SU-DHL-6 (cell line): ENCODE data around the gene RHBDF2.

Source experiments
- H2AFZ ChIP-seq: fragments of 200-600 bp; sonication (generic); 2 replicates; pipeline ENCODE4 v1.6.1; 2014; ENCODE audit warnings: low read depth, mild to moderate bottlenecking, moderate library complexity, mixed read lengths, antibody characterized with exemption, low read length; ENCODE audit not compliant: severe bottlenecking
- H3F3A ChIP-seq: fragments of 200-600 bp; shearing (Covaris generic); 2 replicates; pipeline ENCODE4 v1.6.0; 2016; ENCODE audit warnings: antibody characterized with exemption, mild to moderate bottlenecking; ENCODE audit not compliant: insufficient read depth
- H3K27ac ChIP-seq: fragments of 200-600 bp; sonication (generic); 2 replicates; pipeline ENCODE4 v1.5.1; 2016; ENCODE audit warnings: low read depth, mild to moderate bottlenecking, low read length, moderate library complexity, mixed read lengths
- H3K27me3 ChIP-seq: fragments of 200-600 bp; sonication (generic), shearing (Covaris generic); 2 replicates; pipeline ENCODE4 v1.6.0; 2014; ENCODE audit warnings: mild to moderate bottlenecking, low read length
- H3K36me3 ChIP-seq: fragments of 200-600 bp; sonication (generic); 2 replicates; pipeline ENCODE4 v1.6.1; 2014; ENCODE audit warnings: mild to moderate bottlenecking, low read length, mixed read lengths
- H3K4me2 ChIP-seq: fragments of 300-600, 200-600 bp; shearing (Covaris generic), sonication (generic); 2 replicates; pipeline ENCODE4 v1.6.0; 2014; ENCODE audit warnings: low read length, low read depth, mild to moderate bottlenecking; ENCODE audit not compliant: poor library complexity, severe bottlenecking
- H3K4me3 ChIP-seq: fragments of 200-600 bp; sonication (generic); 2 replicates; pipeline ENCODE4 v1.5.1; 2014; ENCODE audit warnings: antibody characterized with exemption, low read length, mild to moderate bottlenecking, mixed read lengths; ENCODE audit not compliant: insufficient read depth, poor library complexity, severe bottlenecking
- H3K79me2 ChIP-seq: fragments of 200-600 bp; sonication (generic); 2 replicates; pipeline ENCODE4 v1.6.1; 2014; ENCODE audit warnings: mild to moderate bottlenecking, low read length, moderate library complexity; ENCODE audit not compliant: insufficient read depth
- H3K9ac ChIP-seq: fragments of 200-600 bp; sonication (generic); 2 replicates; pipeline ENCODE4 v1.7.0; 2014; ENCODE audit warnings: mild to moderate bottlenecking, low read length
- H3K9me2 ChIP-seq: fragments of 200-600 bp; sonication (generic); replicated peaks from 2 replicates; pipeline ENCODE4 v1.6.1; 2014; ENCODE audit warnings: low read length; ENCODE audit not compliant: insufficient read depth
- H3K9me3 ChIP-seq: fragments of 200-600 bp; sonication (generic); 2 replicates; pipeline ENCODE4 v1.6.1; 2014; ENCODE audit warnings: low read length, mixed read lengths; ENCODE audit not compliant: insufficient read depth
- H4K20me1 ChIP-seq: fragments of 200-600 bp; sonication (generic); 2 replicates; pipeline ENCODE4 v1.6.1; 2014; ENCODE audit warnings: low read depth, mild to moderate bottlenecking, antibody characterized with exemption, low read length, moderate library complexity, mixed read lengths
- EZH2phosphoT487 ChIP-seq: fragments of 200-600 bp; sonication (generic), shearing (Covaris generic); conservative IDR thresholded peaks from 2 replicates; pipeline ENCODE4 v1.6.1; 2018; ENCODE audit warnings: mild to moderate bottlenecking, antibody characterized with exemption, low read length, moderate library complexity, mixed read lengths
- TF ChIP-seq, protein P1 (sequence below): fragments of 200-600 bp; sonication (generic); IDR thresholded peaks from one replicate; pipeline ENCODE4 v1.5.1; 2017; ENCODE audit warnings: antibody characterized with exemption, mild to moderate bottlenecking, low read length, moderate library complexity; ENCODE audit not compliant: insufficient read depth, poor library complexity, severe bottlenecking

RHBDF2 gene

DNA sequence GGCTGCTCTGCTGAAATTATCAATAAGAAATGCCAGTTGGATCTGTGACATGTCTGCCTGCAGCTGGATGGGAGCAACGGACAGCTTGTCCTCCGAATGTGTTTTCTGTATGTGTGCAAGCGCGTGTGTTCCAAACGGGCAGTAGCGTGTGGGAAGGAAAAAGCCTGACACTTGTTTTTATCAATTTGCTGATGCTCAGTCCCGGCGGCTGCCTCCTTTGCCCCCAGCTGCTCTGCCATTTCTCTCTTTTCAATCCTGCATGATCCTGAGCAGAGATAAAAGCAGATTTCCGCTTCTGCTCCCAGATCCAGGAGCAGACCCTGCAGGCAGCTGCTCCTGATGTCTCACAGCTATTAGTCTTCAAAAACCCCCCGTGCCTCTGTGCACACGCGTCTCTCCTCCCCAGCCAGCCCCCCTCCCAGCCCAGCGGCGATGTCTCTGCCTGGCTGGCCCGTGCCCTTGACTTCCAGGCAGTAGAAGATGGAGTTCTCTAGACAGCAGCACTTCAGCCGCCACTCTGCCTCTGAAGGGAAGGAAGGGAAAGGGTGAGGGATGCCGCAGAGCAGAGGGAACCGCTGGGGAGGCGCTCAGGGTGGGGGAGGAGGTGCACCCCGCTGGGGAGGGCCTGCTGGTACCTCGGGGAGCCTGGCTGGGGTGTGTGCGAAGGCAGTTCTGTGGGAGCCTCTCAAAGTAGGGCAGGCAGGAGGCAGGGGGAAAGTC lies 42.8 kb upstream of the RHBDF2 start:
- no peak overlapping the region for H3K4me2 ChIP-seq
- no peak overlapping the region for H3K9ac ChIP-seq
- H3K36me3 ChIP-seq, result no peaks in the 10 kb centered on the region
- H3K27me3 ChIP-seq, result no peaks in the 10 kb centered on the region
- no peaks in the 10 kb centered on the region for H3F3A ChIP-seq
- H3K9me3 ChIP-seq, result no peaks in the 10 kb centered on the region
- H3K4me3 ChIP-seq, result no peak overlapping the region
- H4K20me1 ChIP-seq, result no peaks in the 10 kb centered on the region
- H3K9me2 ChIP-seq, result no peaks in the 10 kb centered on the region
- H3K79me2 ChIP-seq, result no peaks in the 10 kb centered on the region
- no peak overlapping the region for H2AFZ ChIP-seq
- TF ChIP-seq, protein P1, sequence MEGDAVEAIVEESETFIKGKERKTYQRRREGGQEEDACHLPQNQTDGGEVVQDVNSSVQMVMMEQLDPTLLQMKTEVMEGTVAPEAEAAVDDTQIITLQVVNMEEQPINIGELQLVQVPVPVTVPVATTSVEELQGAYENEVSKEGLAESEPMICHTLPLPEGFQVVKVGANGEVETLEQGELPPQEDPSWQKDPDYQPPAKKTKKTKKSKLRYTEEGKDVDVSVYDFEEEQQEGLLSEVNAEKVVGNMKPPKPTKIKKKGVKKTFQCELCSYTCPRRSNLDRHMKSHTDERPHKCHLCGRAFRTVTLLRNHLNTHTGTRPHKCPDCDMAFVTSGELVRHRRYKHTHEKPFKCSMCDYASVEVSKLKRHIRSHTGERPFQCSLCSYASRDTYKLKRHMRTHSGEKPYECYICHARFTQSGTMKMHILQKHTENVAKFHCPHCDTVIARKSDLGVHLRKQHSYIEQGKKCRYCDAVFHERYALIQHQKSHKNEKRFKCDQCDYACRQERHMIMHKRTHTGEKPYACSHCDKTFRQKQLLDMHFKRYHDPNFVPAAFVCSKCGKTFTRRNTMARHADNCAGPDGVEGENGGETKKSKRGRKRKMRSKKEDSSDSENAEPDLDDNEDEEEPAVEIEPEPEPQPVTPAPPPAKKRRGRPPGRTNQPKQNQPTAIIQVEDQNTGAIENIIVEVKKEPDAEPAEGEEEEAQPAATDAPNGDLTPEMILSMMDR, result no peak
- TF ChIP-seq EZH2phosphoT487, result no peak
- H3K27ac ChIP-seq, result no peak overlapping the region

DNA sequence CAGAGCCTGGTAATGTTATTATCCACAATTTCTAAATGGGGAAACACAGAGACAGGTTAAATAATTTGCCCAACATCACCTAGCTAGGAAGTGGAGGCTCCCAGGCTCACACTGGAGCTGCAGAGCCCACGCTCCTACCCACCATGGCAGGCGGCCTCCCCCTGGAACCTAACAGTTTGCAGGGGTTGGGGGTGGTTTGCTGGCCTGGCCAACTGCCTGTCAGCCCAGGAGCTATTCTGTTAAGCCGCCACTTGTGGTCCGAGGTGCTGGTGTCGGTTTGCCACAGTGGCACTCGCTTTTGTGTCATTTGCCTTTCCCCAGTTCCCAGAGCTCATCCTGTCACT lies 42.2 kb upstream of the RHBDF2 start:
- H2AFZ ChIP-seq, result no peak overlapping the region
- no peaks in the 10 kb centered on the region for H3K9me3 ChIP-seq
- H4K20me1 ChIP-seq, result no peaks in the 10 kb centered on the region
- no peak overlapping the region for H3K9ac ChIP-seq
- H3K79me2 ChIP-seq, result no peaks in the 10 kb centered on the region
- no peaks in the 10 kb centered on the region for H3K36me3 ChIP-seq
- TF ChIP-seq, protein P1, result no peak
- TF ChIP-seq EZH2phosphoT487, result no peak
- H3F3A ChIP-seq, result no peaks in the 10 kb centered on the region
- no peaks in the 10 kb centered on the region for H3K9me2 ChIP-seq
- no peaks in the 10 kb centered on the region for H3K27me3 ChIP-seq
- no peak overlapping the region for H3K4me3 ChIP-seq
- H3K27ac ChIP-seq, result no peak overlapping the region
- no peak overlapping the region for H3K4me2 ChIP-seq

DNA sequence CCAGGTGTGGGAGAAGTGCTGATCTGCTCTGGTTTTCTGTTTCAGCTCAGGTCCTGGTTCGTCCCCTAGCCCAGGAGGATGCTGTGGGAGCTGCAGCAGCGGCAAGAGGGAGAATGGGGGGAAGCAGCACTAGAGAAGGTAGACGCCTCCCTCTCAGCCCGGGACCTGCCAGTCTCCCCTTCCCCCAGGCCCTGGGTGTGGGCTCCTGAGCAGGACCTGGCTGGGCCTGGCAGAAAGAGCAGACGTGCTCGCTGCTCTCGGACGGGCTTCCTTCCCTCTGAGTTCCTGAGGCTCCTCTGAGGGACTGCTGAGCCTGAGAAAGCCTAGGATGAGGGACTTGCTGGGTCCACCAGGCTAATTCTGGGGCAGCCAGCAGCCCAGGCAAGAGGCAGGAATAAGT lies 41.8 kb upstream of the RHBDF2 start:
- TF ChIP-seq, protein P1, result no peak
- no peak for TF ChIP-seq EZH2phosphoT487
- Histone ChIP-seq H3K9ac (no peak overlapping the region), H3K4me2 (no peak overlapping the region), H3K4me3 (no peak overlapping the region), H3K36me3 (no peaks in the 10 kb centered on the region), H3K79me2 (no peaks in the 10 kb centered on the region), H3K27ac (no peak overlapping the region), H3K9me2 (no peaks in the 10 kb centered on the region), H3F3A (no peaks in the 10 kb centered on the region), H2AFZ (no peak overlapping the region), H3K27me3 (no peaks in the 10 kb centered on the region), H4K20me1 (no peaks in the 10 kb centered on the region), H3K9me3 (no peaks in the 10 kb centered on the region)
